Suprapubic skin (tissue), 4 donors: Measurements from ENCODE around the gene SCUBE3. TPM values are rescaled to one million over a fixed set of nuclear protein-coding genes. Genes with fewer than 3 reads are reported as not detected.

ENCODE experiments used
- DNase-seq, 2 donors: peaks; one replicate each; pipeline ENCODE4 v3.0.0-alpha.2; 2019; ENCODE audit warnings: low spot score in 2 of 2
- H3K27ac ChIP-seq: fragments of 200-600 bp; sonication (generic); one replicate; pipeline ENCODE4 v1.5.1; 2019
- H3K27me3 ChIP-seq: fragments of 200-600 bp; sonication (generic); one replicate; pipeline ENCODE4 v1.5.1; 2019
- H3K36me3 ChIP-seq: fragments of 200-600 bp; sonication (generic); one replicate; pipeline ENCODE4 v1.5.1; 2019
- H3K4me1 ChIP-seq: fragments of 200-600 bp; sonication (generic); one replicate; pipeline ENCODE4 v1.5.1; 2019
- H3K4me3 ChIP-seq: fragments of 200-600 bp; sonication (generic); one replicate; pipeline ENCODE4 v1.5.1; 2019; ENCODE audit warnings: mild to moderate bottlenecking
- H3K9me3 ChIP-seq: fragments of 200-600 bp; sonication (generic); one replicate; pipeline ENCODE4 v1.5.1; 2019
- CTCF ChIP-seq, 2 donors: fragments of 200-600 bp in 1 of 2; fragments of 450-650 bp in 1 of 2; sonication (generic) in 1 of 2; IDR thresholded peaks; one replicate each; pipeline ENCODE4 v1.5.1; 2016 to 2019; ENCODE audit warnings: antibody characterized with exemption in 2 of 2, mild to moderate bottlenecking in 1 of 2, moderate library complexity in 1 of 2
- EP300 ChIP-seq: sonication (generic); formaldehyde crosslinking; IDR thresholded peaks from one replicate; pipeline ENCODE4 v1.6.1; 2017; ENCODE audit warnings: antibody characterized with exemption
- POLR2A ChIP-seq, 2 donors: fragments of 450-650 bp; IDR thresholded peaks; one replicate each; pipeline ENCODE4 v1.6.1; 2017; ENCODE audit warnings: antibody characterized with exemption in 2 of 2, mild to moderate bottlenecking in 2 of 2, moderate library complexity in 2 of 2
- POLR2AphosphoS5 ChIP-seq, 3 donors: sonication (generic); formaldehyde crosslinking; IDR thresholded peaks; one replicate each; pipeline ENCODE4 v1.6.1; 2017; ENCODE audit warnings: antibody characterized with exemption in 3 of 3
- WGBS: methylation state at CpG from one replicate; pipeline ENCODE4 v1.1.5; 2018; 5-methylcytosine and 5-hydroxymethylcytosine counted together
- total RNA-seq, 4 donors: library from RNA; depleted of rRNA; stranded (reverse); fragments of >200 nt; gene quantifications; one replicate each; pipeline ENCODE4 v1.1.0, GENCODE V29; 2016

Gene SCUBE3
- total RNA-seq, 4 donors from 2014 or later, result 0.23 to 1.1 (median 0.73) TPM

GRCh38 chr6:35215665-35216411 lies 2.1 kb downstream of the SCUBE3 start:
- no peaks in the 10 kb centered on the region for H3K36me3 ChIP-seq
- peaks cover 65% of the 10 kb centered on the region for H3K27me3 ChIP-seq
- no peak overlapping the region for H3K27ac ChIP-seq
- peaks cover 21% of the 10 kb centered on the region for H3K4me1 ChIP-seq
- TF ChIP-seq POLR2AphosphoS5 (IDR thresholded peaks at IDR 0.05) (no peak), CTCF (IDR thresholded peaks at IDR 0.05) (no peak), EP300 (no peak), POLR2A (IDR thresholded peaks at IDR 0.05) (no peak)
- no peaks in the 10 kb centered on the region for H3K9me3 ChIP-seq
- no peak for DNase-seq
- WGBS, result 90% methylated on average over 6 of the region's 6 CpGs
- H3K4me3 ChIP-seq, result no peak overlapping the region

- WGBS, result 100% methylated on average over 1 of the region's 1 CpG
- TF ChIP-seq EP300 (no peak), POLR2A (IDR thresholded peaks at IDR 0.05) (no peak)
- H3K27ac ChIP-seq, result no peak overlapping the region
- H3K27me3 ChIP-seq, result peaks cover 60% of the 10 kb centered on the region
- no peaks in the 10 kb centered on the region for H3K9me3 ChIP-seq
- H3K36me3 ChIP-seq, result no peaks in the 10 kb centered on the region
- no peak for DNase-seq
- no peak overlapping the region for H3K4me3 ChIP-seq
- peaks cover 21% of the 10 kb centered on the region for H3K4me1 ChIP-seq
These were observed 2.6 kb downstream of the SCUBE3 start for GRCh38 chr6:35216412-35216732.

GRCh38 chr6:35216851-35217811 lies 3.4 kb downstream of the SCUBE3 start:
- no peak for TF ChIP-seq POLR2AphosphoS5 (IDR thresholded peaks at IDR 0.05)
- no peak for TF ChIP-seq EP300
- TF ChIP-seq CTCF (IDR thresholded peaks at IDR 0.05), result no peak
- no peak for TF ChIP-seq POLR2A (IDR thresholded peaks at IDR 0.05)
- H3K27ac ChIP-seq, result no peak overlapping the region
- no peaks in the 10 kb centered on the region for H3K9me3 ChIP-seq
- DNase-seq, result no peak
- 47% methylated on average over 12 of the region's 17 CpGs for WGBS
- H3K27me3 ChIP-seq, result peaks cover 54% of the 10 kb centered on the region
- H3K4me3 ChIP-seq, result no peak overlapping the region
- peaks cover 21% of the 10 kb centered on the region for H3K4me1 ChIP-seq
- no peaks in the 10 kb centered on the region for H3K36me3 ChIP-seq

- 44% methylated on average over 4 of the region's 4 CpGs for WGBS
- Histone ChIP-seq H3K9me3 (no peaks in the 10 kb centered on the region), H3K27ac (no peak overlapping the region), H3K4me1 (peaks cover 21% of the 10 kb centered on the region), H3K4me3 (no peak overlapping the region), H3K36me3 (no peaks in the 10 kb centered on the region), H3K27me3 (peaks cover 45% of the 10 kb centered on the region)
- no peak for TF ChIP-seq EP300
- TF ChIP-seq POLR2AphosphoS5 (IDR thresholded peaks at IDR 0.05), result no peak
- TF ChIP-seq POLR2A (IDR thresholded peaks at IDR 0.05), result no peak
- no peak for TF ChIP-seq CTCF (IDR thresholded peaks at IDR 0.05)
- no peak for DNase-seq
These were observed 4.3 kb downstream of the SCUBE3 start for GRCh38 chr6:35218021-35218420.

- H3K9me3 ChIP-seq, result no peaks in the 10 kb centered on the region
- no peak for DNase-seq
- peaks cover 41% of the 10 kb centered on the region for H3K27me3 ChIP-seq
- 100% methylated on average over 3 of the region's 4 CpGs for WGBS
- no peak overlapping the region for H3K27ac ChIP-seq
- H3K4me1 ChIP-seq, result peaks cover 17% of the 10 kb centered on the region
- no peak overlapping the region for H3K4me3 ChIP-seq
- no peak for TF ChIP-seq POLR2A (IDR thresholded peaks at IDR 0.05)
- TF ChIP-seq POLR2AphosphoS5 (IDR thresholded peaks at IDR 0.05), result no peak
- TF ChIP-seq EP300, result no peak
- TF ChIP-seq CTCF (IDR thresholded peaks at IDR 0.05), result no peak
- no peaks in the 10 kb centered on the region for H3K36me3 ChIP-seq
These were observed 4.7 kb downstream of the SCUBE3 start for GRCh38 chr6:35218456-35218855.
